Umbilical cord (tissue), 2 donors: Measurements from ENCODE around the gene RAB4B. TPM values are rescaled to one million over a fixed set of nuclear protein-coding genes. Genes with fewer than 3 reads are reported as not detected.
"Not testable (repeated sequence)": the region's sequence is repeated elsewhere in the genome, so short reads cannot be mapped to it uniquely, and the experiment has no call there.

Experiments
- DNase-seq: peaks from one replicate; pipeline ENCODE4 v3.0.0-alpha.2; 2015; ENCODE audit warnings: low spot score
- total RNA-seq: library from RNA; depleted of rRNA; stranded (reverse); fragments of >200 nt; gene quantifications from one replicate; pipeline ENCODE4 v1.2.3, GENCODE V29; 2014; ENCODE audit warnings: low replicate concordance; ENCODE audit not compliant: insufficient read depth

Gene RAB4B, protein sequence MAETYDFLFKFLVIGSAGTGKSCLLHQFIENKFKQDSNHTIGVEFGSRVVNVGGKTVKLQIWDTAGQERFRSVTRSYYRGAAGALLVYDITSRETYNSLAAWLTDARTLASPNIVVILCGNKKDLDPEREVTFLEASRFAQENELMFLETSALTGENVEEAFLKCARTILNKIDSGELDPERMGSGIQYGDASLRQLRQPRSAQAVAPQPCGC
- total RNA-seq = 3.1 TPM

DNA sequence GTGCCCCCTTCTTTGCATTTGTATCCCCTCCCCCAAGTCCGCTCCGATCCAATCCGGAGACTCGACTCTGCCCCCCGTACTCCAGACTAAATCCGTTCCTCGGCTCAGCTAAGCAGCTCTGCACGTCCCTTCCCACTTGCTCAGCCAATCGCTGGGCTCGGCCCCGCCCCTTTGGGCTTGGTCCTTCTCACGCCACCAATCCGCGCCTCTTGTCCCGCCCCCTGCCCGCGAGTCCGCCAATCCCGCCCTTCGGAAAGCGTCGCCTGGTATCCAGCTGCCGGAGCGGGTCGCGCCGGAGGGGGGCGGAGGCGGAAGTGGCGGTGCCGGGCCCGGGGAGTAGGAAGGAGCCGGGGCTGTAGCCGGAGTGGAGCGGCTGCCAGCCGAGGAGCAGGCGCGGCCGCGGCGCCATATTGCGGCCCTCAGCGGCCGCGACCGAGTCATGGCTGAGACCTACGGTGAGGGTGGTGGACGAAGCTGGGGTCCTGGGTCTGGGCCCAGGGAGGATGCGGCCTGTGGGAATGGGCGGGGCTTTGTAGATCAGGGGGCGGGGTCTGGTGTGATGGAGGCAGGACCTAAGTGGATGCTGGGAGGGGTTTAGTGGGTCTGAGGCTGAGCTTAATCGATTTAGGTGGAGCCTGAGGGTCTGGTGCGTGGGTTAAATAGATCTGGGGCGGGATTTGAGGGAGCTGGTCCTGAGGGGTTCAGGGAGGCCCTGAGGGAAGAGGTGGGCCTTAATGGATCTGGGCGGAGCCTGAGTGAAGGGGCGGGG, at the start of gene RAB4B:
TSS of gene RAB4B (plus strand) at position 311 of the 769 bp plus-strand sequence. CDS start at position 440, 129 bp downstream.
- peak; percentile 100 for DNase-seq

DNA sequence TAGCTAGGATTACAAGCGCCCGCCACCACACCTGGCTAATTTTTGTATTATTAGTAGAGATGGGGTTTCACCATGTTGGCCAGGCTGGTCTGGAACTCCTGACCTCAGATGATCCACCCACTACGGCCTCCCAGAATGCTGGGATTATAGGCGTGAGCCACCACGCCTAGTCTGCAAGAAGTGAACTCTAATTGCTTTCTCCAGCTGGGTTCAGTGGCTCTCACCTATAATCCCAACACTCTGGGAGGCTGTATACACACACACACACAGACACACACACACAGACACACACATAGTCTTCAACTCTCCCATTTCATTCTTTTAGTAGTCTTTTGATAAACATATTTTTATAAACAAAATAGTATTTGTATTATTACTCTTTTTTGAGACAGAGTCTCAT, 48.0 kb upstream of the RAB4B start:
- not testable (repeated sequence) for DNase-seq

DNA sequence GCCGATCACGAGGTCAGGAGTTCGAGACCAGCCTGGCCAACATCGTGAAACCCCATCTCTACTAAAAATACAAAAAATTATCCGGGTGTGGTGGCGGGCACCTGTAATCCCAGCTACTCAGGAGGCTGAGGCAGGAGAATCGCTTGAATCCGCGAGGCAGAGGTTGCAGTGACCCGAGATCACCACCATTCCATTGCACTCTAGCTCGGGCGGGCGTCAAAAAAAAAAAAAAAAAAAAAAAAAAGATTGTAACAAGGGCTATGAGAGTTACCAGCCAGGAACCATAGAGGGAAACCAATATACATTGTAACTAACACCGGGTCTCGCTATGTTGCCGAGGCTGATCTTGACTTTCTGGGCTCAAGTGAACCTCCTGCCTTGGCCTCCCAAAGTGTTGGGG, 45.7 kb upstream of the RAB4B start:
- not testable (repeated sequence) for DNase-seq

DNA sequence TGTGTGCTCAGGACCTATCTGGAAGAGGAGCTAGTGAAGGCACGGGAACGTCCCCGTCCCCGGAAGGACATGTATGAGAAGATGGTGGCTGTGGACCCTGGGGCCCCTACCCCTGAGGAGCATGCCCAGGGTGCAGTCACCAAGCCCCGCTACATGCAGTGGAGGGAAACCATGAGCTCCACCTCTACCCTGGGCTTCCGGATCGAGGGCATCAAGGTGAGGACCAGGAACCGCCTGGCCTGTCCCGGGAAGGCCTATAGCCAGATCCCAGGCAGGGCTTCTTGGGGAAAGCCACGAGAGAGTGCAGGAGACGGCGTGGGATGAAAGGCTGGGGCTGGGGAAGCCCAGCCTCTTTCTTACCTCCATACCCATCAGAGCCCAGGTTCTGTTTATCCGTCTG, 44.9 kb upstream of the RAB4B start:
- DNase-seq = no peak

DNA sequence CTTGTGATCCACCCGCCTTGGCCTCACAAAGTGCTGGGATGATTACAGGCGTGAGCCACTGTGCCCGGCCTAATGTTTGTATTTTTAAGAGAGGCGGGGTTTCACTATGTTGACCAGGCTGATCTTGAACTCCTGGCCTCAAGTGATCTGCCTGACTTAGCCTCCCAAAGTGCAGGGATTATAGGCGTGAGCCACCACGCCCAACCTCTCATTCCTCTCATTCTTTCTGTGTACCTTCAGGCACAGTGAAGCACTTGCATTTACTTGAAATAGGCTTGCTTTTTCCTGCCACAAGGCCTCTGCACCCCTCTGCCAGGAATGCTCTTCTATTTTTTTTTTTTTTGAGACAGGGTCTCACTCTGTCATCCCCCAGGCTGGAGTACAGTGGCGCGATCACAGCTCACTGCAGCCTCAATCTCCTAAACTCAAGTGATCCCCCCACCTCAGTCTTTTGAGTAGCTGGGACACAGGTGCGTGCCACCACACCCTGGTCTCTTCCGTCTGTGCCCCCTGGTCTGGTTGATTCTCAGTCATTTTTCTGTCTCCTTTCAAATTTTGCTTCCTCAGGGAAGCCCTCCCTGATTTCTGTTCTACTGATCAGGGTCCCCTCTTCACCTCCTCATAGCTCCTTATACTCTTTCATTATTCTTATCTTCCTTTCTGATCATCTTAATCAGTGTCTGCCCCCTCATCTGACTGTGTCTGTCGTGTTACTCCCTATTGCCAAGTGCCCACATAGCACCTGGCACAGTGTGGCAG, 42.9 kb upstream of the RAB4B start:
- no peak for DNase-seq

DNA sequence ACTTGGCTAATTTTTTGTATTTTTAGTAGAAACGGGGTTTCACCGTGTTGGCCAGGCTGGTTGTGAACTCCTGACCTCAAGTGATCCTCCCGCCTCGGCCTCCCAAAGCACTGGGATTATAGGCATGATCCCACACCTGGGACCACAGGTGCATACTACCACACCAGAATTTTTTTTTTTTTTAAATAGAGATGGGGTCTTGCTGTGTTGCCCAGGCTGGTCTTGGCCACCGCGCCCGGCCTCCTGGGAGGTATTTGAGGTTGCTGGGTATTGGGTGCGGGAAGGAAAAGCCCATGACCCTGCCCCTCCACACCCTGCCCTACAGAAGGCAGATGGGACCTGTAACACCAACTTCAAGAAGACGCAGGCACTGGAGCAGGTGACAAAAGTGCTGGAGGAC, 41.4 kb upstream of the RAB4B start:
- DNase-seq = no peak

DNA sequence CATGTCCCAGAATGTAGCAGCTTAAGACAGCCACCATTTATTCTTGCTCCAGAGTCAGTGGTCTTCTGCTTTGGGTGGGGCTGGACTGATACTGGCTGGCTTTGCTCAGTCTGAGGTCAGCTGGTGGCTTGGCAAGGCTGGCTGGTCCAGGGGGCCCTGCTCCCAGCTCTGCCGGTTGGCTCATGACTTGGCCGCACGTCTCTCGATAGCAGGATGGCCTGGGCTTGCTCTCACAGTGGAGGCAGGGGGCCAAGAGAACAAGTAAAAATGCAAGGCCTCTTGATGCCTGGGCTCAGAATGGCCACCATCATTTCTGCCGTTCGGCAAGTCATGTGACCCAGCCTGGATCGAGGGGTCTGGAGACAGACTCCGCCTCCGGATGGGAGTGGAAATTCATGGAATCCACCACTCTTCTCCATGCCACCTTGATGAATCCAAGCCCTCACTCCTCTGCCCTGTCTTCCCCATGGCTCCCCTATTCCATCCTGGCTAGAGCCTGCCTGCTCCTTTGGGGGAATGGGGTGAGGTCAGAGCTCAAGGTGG, 40.9 kb upstream of the RAB4B start:
- no peak for DNase-seq

DNA sequence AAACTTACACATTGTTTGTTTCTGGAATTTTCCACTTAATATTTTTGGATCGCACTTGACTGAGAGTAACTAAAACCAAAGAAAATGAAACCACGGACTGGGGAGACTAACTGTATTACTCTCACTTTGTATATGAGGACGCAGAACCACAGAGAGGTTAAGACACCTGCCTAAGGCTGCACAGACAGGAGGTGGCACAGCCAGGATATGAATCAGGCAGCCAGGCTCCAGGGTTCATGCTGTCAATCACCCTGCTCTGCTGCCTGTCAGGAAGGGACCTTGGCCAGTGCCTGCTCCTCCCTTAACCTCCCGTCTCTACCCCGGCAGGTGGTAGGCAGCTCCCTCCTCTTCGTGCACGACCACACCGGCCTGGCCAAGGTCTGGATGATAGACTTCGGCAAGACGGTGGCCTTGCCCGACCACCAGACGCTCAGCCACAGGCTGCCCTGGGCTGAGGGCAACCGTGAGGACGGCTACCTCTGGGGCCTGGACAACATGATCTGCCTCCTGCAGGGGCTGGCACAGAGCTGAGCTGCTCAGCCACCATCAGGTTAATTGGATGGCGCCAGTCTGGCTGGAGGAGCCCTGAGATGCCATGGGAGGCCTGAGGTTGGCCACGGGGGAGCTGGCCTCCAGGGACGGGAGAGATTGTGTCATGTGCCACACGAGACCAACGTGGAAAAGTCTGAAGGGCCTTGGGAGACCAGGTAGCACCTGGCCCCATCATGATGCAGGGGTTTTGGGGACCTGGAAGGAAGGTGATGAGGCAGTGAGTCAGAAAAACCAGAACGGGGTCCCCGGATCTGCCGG, 38.8 kb upstream of the RAB4B start:
- DNase-seq = no peak

DNA sequence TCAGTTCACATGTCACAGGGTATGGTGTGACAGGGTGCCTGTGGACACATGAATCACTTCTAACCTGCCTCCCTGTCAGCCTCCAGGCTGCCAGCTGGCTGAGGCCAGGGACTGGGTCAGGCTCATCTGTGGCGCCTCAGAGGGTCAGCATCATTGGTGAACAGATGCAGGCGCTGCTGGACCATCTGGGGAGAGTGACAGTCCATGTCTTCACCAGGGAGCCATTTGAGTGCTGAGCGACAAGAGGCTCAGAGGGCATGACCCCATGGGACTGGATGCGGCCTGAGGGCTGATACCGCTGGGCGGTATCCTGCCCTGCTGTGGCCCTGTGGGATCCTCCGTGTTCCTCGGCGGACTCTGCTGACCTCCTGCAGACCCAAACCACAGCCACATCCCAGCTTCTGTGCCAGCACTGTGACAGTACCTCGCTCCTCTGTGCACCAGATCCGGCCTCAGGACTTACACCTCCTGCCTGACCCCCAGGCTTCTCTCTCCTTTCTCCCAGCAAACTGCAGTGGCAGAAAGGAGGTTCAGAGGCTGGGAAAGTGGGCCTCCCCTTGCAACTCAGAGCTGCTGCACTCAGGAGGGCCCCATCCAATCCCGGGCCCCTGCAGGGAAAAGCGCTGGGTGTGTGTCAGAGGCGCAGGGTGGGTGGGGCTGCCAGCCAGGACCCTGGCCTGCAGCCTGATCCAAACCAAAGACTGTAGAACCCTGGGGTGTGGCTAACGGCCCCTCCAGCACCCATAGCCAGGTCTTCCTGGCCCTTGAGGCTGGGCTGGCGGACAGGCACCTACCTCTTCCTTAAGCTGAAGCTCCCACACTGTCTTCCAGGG, 38.0 kb upstream of the RAB4B start:
- no peak for DNase-seq

DNA sequence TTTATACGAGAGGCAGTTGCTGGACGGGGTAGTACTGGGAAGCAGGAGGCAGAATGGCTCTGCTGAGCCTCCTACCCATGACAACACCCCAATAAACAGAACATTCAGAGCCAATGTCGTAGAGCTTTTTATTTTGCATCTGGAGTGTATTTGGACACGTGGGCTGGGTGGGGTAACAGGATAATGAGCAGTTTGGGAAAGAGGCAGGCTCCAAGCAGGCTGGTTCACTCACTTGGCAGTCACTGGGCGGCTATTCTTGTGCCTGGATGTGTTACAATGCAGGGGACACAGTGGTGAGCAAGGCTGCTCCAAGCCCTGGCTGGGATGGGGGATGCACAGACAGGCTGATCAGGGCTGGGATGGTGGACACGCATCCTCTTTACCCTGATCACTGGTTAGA, 37.3 kb upstream of the RAB4B start:
- peak; percentile 70 for DNase-seq

DNA sequence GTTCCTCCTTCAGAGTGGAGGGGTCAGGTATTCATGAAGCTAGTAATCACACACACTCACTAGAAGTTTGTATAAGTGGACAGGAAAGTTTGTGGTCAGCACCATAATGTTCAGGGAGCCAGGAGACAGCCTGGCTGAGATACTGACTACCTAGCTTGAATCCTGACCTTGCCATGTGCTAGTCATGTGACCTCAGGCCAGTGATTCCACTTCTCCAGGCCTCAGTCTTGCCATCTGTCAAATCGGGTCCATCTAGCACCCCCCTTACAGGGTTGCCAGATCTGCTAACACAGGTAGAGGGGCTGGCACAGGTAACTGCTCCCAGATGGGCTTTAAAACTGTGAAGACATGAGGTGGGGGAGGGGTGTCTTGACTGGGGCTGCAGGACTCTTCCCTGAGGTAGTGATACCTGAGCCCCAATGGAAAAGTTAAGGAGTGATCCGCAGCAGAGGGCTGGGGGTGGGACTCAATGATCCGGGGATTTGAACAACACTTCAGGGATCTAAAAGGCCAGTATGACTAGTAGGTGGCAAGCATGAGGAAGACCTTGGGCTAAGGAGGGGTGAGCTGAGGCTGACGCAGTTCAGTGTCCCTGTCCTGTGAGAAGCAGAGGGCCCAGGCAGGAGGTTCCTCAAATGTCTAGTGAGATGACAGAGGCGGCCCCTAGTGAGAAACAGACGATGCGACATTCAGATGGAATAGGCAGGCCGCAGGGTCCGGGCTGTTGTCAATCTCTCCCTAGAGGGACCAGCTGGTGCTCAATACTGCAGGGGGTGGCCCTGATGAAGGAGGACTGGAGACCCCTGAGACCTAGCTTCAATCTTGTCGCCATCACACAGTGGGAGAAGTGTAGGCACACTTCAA, 36.3 kb upstream of the RAB4B start:
- no peak for DNase-seq

DNA sequence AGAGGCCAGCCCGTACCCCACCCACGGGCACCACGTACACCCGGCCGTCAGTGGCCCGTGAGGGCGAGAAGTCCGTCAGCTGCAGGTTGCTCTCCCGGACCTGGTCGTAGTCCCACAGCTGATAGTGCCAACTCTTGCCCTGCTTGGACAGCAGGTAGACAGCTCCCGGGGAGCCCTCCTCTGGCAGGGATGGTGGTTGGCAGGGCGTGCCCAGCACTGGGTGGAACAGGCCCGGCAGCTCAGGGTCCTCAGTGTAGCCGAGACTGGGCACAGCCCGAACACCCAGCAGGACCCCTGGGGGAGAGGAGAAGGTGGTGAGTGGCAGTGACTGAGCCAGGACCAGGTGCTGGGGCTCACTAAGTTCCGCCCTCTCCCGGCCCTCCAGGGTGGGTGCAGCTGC, 35.6 kb upstream of the RAB4B start:
- DNase-seq = no peak

DNA sequence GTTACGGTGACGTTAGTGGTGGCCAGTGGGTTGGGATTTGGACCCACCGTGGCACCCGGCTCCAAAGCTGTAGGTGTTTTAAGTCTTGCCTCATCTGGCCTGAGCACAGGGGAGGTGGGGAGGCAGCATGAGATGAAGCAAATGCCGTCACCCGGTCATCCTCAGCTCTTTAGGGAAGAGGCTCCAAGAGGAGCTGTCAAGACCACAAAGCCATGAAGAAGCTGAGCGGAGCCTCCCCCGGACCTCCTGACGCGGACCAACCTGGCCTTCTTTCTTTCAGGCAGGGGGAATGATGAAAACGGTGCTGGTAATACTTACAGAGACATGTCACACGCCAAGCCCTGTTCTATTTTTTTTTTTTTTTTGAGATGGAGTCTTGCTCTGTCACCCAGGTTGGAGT, 35.2 kb upstream of the RAB4B start:
- DNase-seq = no peak

DNA sequence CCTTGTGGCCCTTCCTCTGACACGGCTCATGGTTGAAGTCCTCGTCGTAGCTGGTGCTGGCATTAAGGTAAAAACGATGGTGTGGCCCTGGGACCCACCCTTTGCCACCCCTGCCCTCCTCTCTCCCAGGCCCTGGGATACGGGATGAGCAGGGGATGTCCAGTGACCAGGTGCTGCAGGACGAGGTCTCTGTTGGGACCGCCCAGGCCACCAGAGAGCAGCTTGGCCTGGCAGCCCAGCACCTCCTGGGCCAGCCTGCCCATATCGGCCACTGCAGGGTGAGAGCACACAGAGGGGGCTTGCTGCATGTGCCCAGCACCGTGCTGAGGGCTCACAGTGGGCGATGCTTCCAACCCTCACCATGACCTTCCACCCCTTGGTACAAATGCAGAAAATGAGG, 34.1 kb upstream of the RAB4B start:
- DNase-seq = no peak

DNA sequence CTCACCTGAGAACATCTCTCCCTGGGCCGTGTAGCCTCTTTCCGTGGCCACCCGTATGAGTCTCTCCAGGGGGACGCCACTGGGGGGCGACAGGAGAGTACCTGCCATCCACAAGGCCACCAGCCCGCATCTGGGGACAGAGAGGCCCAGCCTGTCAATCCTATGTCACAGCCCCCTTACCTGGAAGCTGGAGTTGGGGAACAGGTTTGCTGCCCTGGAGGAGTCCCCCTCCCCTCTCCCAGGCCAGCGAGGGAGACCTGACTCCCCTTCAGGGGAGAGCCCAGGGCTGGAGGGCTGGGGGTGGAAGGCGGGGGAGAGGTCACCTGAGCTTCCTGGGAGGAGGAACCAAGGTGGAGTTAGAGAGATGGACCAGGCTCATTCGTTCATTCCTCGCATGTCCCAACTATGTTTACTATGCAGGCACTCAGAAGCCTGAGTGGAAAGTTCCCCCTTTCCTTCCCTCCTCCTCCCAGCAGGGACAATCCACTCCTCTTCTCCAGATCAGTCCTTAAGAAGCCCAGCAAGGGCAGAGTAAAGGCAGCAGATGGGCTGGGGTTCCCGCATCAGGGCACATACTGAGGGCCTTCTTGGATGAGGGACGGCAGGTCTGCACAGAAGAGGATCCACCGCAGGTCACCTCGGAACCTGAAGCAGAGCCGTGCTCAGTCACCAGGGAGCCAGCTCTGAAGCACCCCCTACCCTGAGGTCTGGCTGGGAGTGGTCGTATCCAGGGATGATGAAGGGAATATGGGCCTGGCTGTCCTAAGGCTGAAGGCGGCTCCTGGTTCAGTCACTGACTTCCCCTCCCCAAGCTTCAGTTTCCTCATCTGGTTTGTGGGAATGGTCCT, 33.3 kb upstream of the RAB4B start:
- no peak for DNase-seq

DNA sequence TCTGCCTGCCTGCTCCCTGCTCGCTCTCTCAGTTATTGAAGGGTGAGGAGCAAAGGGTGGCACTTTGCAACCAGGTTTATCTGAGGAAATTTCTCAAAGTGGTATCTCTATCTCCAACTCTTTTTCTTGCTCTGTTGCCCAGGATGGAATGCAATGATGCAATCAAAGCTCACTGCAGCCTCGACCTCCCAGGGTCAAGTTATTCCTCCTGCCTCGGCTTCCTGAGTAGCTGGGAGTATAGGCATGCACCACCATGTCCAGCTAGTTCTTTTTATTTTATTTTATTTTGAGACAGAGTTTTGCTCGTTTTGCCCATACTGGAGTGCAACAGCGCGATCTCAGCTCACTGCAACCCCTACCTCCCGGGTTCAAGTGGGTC, 32.7 kb upstream of the RAB4B start:
- DNase-seq = peak; percentile 38

DNA sequence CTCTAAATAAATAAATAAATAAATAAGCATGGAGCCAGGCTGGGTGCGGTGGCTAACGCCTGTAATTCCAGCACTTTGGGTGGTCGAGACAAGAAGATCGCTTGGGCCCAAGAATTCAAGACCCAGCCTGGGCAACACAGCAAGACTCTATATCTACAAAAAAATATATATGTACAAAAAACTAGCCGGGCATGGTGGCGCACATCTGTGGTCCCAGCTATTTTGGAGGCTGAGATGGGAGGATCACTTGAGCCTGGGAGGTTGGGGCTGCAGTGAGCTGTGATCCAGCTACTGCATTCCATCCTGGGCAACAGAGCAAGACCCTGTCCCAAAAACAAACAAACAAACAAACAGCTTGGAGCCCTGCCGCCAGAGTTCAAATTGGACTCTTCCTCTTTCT, 30.5 kb upstream of the RAB4B start:
- no peak for DNase-seq

DNA sequence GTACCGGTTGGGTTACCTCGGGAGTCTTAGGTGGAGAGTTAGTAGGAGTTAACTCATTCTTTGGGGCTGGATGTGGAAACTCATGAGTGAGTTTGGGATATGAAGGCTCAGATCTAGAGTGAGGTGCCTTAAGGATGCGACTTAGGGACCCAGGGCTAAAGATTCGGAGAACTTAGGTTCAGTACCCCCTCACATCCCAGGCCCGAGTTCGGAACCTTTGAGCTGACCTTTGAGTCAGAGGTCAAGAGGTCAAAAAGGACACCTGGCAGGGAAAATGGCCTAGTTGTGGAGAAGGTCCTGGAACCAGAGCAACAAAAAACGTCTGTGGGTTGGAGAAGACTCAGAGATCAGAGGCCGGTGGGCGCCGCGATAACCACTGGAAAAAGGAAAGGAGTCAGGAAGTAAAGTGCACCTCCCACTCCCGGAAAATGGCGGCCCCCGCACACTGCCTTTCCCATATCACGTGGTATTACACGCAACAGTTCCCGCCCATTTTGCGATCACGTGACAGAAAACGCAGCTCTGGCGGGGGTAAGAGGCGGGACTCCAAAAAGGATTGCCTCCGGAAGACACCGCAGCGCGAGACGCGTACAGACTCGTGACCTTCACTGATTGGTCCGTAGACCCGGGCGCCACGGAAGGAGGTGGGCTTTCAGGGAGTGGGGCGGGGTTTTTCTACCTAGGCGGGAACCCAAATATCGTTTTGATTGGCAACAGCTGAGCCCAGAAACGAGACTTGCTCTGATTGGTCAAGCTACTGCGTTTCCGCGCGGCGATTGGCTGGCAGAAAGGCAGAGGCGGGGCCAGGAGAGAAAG, 27.8 kb upstream of the RAB4B start, which contains the start of gene ACTMAP:
TSS of gene ACTMAP (minus strand) at position 420 of the 816 bp plus-strand sequence. CDS start 674 bp downstream, outside the sequence.
- peak; percentile 100 for DNase-seq
